PFSK-1 (cell line): Measurements from ENCODE around the gene GALR2.

Source experiments
- FOXP2 ChIP-seq: optimal IDR thresholded peaks from 2 replicates; pipeline ENCODE3; 2011; ENCODE audit warnings: borderline replicate concordance, control low read depth, inconsistent platforms; ENCODE audit not compliant: insufficient read depth; ENCODE audit errors: extremely low read length, extremely low read depth
- POLR2AphosphoS5 ChIP-seq: IDR thresholded peaks from 2 replicates; pipeline ENCODE4 v1.6.1; 2012; ENCODE audit warnings: low read depth, mild to moderate bottlenecking, control low read depth, low read length, moderate library complexity
- SIN3A ChIP-seq: IDR thresholded peaks from 2 replicates; pipeline ENCODE4 v1.6.1; 2012; ENCODE audit warnings: mild to moderate bottlenecking, low read length, moderate library complexity, borderline replicate concordance; ENCODE audit not compliant: insufficient read depth
- TAF1 ChIP-seq: IDR thresholded peaks from 2 replicates; pipeline ENCODE4 v1.6.1; 2012; ENCODE audit warnings: low read length, control low read depth, borderline replicate concordance; ENCODE audit not compliant: insufficient read depth
- TF ChIP-seq, protein P1 (sequence below), 2 experiments: IDR thresholded peaks; 2 replicates each; pipeline versions ENCODE4 v1.6.1 to v1.8.0; 2011 to 2012; ENCODE audit warnings: low read depth in 2 of 2, low read length in 2 of 2, control low read depth in 1 of 2, inconsistent platforms in 1 of 2, mild to moderate bottlenecking in 1 of 2, moderate library complexity in 1 of 2; ENCODE audit not compliant: insufficient read depth in 1 of 2

The GALR2 gene

DNA sequence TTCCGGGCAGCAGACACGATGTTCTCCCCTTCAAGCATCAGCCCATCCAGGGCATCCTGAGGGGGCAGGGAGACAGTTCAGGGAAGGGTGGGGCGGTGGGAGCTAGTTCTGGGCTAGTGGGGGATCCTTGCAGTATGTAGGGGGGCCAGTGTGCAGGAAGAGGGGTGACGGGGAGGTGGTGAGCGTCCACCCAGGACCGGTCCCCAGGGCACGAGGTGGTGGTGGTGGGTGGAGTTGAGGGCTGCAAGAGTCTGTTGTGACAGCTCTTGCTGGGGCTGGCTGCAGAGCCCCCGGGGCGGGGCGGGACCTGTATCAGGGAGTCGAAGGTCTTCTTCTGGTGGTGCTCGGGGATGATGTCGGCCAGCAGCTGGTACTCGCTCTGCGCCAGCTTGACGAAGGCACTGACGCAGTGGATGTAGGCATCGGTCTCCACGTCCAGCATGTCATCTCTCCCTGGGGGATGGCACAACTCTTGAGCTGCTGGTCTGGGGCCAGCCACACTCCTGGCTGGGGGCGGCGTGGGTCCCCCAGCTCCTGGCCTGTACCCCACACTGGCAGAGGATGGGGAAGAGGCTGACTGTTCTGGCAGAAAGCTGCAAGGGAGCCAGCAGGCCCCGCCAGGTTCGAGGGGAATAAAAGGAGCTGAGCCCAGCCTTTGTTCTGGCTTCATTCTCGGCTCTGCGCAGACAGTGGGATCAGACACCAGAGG lies 14.4 kb downstream of the GALR2 start:
- TF ChIP-seq SIN3A (no peak), FOXP2 (no peak), TAF1 (no peak), POLR2AphosphoS5 (no peak)
- TF ChIP-seq, protein P1, sequence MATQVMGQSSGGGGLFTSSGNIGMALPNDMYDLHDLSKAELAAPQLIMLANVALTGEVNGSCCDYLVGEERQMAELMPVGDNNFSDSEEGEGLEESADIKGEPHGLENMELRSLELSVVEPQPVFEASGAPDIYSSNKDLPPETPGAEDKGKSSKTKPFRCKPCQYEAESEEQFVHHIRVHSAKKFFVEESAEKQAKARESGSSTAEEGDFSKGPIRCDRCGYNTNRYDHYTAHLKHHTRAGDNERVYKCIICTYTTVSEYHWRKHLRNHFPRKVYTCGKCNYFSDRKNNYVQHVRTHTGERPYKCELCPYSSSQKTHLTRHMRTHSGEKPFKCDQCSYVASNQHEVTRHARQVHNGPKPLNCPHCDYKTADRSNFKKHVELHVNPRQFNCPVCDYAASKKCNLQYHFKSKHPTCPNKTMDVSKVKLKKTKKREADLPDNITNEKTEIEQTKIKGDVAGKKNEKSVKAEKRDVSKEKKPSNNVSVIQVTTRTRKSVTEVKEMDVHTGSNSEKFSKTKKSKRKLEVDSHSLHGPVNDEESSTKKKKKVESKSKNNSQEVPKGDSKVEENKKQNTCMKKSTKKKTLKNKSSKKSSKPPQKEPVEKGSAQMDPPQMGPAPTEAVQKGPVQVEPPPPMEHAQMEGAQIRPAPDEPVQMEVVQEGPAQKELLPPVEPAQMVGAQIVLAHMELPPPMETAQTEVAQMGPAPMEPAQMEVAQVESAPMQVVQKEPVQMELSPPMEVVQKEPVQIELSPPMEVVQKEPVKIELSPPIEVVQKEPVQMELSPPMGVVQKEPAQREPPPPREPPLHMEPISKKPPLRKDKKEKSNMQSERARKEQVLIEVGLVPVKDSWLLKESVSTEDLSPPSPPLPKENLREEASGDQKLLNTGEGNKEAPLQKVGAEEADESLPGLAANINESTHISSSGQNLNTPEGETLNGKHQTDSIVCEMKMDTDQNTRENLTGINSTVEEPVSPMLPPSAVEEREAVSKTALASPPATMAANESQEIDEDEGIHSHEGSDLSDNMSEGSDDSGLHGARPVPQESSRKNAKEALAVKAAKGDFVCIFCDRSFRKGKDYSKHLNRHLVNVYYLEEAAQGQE (IDR thresholded peaks at IDR 0.05; ENCODE audit: insufficient read depth in 1 of 2, low read depth in 2 of 2, low read length in 2 of 2) = no peak

DNA sequence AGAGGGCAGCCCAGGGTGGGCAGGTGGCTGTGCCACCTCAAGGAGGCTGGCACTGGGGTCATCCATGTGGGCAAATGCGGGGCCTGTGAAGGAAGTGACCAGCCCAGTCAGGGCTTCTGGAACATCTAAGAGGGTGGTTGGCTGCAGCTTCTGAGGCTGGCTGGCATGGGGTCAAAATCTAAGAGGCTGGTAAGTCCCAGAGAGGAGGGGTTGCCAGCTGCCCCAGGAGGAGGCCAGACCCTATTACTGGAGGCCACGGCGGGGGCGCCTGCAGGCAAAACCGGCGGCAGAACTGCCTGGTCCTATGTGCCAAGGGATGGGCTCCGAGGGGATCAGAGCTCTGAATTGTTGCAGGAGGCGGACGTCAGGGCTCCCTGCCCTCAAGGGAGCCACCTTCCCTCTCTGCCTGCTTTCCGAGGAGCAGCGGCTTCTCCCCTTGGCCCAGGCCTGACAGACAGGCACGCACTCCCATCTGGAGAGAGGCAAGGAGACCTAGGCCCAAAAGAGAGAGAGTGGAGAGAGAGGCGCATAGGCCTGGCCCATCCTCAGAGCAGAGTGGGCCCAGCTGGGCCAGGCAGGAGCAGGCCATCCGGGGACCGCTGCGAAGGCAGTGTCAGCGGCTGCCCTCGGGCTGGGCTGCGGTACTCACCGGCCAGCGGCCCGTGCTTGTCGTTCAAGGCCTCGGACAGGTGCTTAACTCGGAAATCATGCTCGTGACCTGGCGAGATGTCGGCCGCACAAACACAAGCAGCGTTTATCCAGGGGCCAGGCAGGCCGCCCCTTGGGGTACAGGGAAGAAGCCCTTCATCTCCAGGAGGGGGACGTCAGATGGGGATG lies 15.3 kb downstream of the GALR2 start:
- no peak for TF ChIP-seq FOXP2
- TF ChIP-seq, protein P1 (IDR thresholded peaks at IDR 0.05; ENCODE audit: insufficient read depth in 1 of 2, low read depth in 2 of 2, low read length in 2 of 2) = no peak
- TF ChIP-seq POLR2AphosphoS5 = no peak
- TF ChIP-seq SIN3A = no peak
- no peak for TF ChIP-seq TAF1

GRCh38 chr17:76090517-76091129 lies 16.0 kb downstream of the GALR2 start:
- TF ChIP-seq, protein P1 (IDR thresholded peaks at IDR 0.05; ENCODE audit: insufficient read depth in 1 of 2, low read depth in 2 of 2, low read length in 2 of 2) = no peak
- TF ChIP-seq TAF1 = no peak
- TF ChIP-seq SIN3A = no peak
- no peak for TF ChIP-seq POLR2AphosphoS5
- no peak for TF ChIP-seq FOXP2

DNA sequence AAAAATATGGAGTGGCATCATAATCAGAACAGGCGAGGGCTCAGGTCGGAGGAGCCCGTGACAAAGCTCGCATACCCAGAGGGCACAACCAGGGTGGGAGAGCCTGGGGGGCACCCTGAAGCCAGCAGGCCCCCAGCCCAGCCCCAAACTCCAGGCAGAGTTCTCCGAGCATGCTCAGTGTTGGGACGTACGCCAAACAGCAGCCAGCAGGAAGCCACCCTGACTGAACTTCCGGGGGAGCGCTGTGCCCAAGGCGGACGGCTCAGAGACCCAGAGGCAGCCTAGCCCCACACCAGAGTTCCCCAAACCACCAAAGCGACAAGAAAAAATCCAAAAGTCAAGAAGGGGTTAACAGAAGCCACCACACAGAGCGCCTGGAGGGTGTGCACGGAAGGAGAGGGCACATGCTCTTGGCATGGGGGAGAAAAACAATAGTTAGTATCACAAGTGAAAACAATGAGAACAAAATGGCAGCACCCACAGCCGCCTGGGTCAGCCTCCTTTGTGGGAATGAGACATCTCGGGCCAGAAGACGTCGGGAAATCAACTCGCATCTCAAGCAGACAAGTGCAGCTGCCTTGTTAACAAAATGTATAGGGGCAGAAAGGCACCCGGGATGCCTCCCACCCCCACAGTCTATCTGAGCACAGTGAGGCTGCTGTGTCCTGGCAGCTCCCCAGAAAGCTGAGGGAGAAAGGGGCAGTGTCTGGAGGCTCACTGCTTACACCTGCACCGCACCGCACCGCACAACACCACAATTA lies 17.1 kb downstream of the GALR2 start:
- TF ChIP-seq, protein P1 (IDR thresholded peaks at IDR 0.05; ENCODE audit: insufficient read depth in 1 of 2, low read depth in 2 of 2, low read length in 2 of 2) = no peak
- TF ChIP-seq TAF1 (no peak), POLR2AphosphoS5 (no peak), FOXP2 (no peak), SIN3A (no peak)
